Activated effector memory CD4-positive, alpha-beta T cell treated with anti-CD3 and anti-CD28 coated beads, Interleukin-2, amount 50 U/mL, for 16 hours (primary cell): ENCODE results near the gene RASGEF1C.
A peak's percentile ranks its signal among the peaks of the same experiment; 100 is the strongest.

Source experiments
- DNase-seq: peaks from one replicate; pipeline ENCODE4 v3.0.0-alpha.2; 2020

The RASGEF1C gene

GRCh38 chr5:180080486-180081280, 128.3 kb downstream of the RASGEF1C start:
- peak; percentile 74 for DNase-seq

DNA sequence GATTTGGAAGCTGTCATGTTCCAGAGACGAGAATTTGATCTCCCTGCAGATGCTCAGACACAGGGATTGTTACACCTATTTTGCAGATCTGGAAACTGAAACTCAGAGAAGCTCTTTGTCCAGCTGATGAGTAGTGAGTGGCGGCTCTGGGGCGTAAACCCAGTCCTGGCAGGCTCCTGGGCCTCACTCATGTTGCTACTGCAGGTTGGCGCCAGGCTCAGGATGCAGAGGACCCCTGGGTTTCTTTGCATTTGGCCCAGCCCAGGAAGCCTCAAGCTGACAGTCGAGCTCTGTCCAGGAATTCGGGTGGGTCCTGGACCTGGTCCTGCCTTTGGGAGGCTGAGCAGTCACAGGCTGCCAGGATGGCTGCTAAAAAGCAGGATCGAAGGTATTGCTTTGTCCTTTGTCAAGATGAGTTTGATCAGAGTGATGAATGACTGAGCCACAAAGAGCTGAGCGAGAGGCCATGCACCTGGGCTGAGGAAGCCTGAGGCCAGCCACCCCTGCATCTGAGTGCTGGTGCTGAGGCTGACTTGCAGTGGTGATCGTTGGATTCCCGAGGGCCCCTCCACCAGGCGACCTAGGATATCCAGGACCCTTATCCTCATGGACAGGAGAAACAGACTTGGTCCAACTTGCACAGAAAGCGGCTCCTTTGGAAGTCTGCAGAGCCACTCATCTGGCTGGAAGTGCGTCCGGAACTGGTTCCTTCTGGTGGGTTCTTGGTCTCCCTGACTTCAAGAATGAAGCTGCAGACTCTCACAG, 129.1 kb downstream of the RASGEF1C start:
- DNase-seq, result no peak

- DNase-seq, result no peak
Observed at GRCh38 chr5:180078348-180078747, 130.7 kb downstream of the RASGEF1C start.

GRCh38 chr5:180077594-180078284, 131.3 kb downstream of the RASGEF1C start:
- no peak for DNase-seq

GRCh38 chr5:180075703-180076102, 133.3 kb downstream of the RASGEF1C start:
- no peak for DNase-seq

GRCh38 chr5:180074462-180074861, 134.5 kb downstream of the RASGEF1C start:
- DNase-seq, result no peak

GRCh38 chr5:180072556-180072955, 136.5 kb downstream of the RASGEF1C start:
- no peak for DNase-seq

- DNase-seq, result no peak
Observed at GRCh38 chr5:180072256-180072548, 136.8 kb downstream of the RASGEF1C start.

DNA sequence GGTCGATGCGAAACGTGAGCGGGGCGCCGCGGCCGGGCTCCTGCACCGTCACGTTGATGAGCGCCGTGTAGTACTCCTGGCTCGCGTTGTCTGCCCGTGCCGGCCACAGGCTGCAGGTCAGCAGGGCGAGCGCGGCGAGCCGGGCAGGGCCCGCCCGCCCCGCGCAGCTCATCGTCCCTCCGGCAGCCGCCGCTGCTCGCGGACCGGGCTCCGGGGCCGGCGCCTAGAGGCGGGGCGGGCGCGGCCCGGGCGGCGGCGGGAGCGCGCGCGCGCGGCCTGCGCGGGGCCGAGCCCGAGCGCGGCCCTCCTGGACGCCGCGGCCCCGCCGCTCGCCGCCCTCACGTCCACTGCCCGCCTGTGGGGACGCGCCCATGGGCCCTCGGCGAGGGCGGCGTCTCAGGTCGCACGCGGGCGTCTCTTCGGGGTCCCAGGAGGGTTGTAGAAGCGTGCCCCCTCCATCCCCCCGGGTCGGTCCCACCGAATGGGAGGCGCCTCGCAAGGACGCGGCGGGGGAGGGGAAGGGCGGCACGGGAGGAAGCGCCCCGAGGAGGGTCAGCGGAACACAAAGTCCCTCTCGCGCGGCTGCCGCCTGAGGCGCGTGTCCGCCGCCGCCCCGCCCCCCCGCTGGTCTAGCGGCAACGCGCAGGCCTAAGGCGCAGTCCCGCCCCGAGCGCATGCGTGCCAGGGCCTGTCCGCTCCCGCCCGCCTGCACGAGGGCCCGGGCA, 137.3 kb downstream of the RASGEF1C start, which contains the start of gene RNF130:
Gene RNF130 (minus strand): TSS at position 229 of the 725 bp plus-strand sequence. CDS start 57 bp downstream, at position 172.
- DNase-seq, result peak; percentile 94

DNA sequence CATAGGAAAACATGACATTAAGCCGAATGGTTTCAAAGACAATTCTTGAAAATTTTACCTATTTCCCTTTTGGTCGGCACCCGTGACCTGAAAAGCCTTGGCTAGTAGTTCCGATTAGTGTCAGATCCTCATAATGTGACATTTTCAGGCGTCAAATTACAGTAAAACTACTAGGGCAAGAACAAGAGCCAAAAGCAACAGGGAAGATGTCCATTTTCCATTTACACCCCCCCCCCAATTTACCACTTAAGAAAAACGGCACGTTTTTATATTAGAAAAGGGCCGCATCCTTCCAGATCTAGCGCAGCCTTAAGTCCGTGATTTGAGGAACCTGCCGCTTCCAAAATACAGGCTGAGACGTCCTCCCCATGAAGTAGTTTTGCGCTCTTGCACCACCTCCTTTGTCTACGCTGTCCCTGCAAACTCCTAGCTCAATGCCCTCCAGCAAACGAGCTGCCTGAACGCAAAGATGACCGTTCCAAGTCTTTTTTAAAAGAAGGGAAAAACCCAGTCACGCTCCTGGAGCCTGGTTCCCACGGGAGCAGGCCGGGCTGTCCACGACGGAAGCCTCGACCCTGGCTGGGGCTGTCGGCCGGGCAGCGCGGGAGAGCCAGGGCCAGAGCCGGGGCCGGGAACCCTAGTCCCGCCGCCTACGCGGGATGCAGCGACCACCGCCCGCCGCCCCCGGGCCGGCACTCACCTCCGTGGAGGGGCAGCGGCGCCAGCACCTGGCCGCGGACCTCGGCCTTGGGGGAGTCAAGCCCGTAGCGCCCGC, 138.1 kb downstream of the RASGEF1C start:
- DNase-seq, result no peak

DNA sequence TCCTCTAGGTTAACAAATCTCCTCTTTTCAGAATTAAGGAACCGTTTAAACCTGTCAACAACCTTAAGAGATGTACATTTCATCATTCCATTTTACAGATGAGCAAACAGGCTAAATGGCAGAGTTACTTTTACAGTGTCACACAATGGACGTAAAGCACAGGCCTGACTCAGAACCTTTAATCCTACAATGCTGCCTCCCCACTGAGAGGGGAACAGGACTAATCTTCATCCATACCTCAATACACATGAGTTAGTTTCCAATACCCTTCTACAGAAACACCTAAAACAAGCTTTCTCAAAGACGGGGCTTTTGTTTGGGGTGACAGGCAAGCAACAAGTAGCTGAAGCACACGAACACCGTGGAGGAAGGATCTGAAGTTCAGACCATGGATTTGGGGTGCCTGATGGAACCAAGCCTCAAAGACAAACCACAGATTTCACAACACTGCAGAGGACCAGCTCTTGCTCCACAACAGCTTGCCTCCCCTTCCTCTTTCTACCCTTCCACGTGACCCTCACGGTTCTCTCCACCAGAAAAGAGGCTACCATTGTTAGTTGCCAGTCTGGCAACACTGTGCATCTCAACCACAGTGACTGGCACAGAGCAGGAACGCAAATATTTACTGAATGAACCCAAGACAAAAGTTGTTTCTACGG, 139.3 kb downstream of the RASGEF1C start:
- DNase-seq, result no peak

DNA sequence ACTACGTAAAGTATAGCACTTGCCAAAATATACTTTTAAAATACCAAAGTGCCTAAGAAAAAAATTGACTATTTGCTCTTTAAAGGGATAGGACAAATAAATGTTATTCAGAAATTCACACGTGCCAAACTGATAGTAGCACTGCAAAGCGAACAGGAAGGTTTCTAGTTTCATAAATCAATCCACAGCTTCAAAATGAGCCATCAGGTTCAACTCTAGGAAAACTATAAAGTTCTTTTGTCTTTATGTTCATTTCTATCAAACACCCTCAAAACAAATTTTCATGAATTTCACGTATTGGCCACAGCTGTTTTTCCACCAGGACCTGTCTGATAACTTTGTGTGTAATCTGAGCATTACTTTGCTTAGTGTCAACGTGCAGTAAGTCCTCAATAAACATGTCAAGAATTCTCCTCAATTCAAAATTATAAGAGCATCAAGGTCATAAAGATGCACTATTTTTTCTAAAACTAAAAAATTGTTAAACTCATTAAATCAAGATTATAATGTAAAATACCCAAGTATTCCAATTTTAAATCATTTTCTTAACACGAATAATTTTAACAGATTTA, 140.4 kb downstream of the RASGEF1C start:
- DNase-seq, result no peak

- DNase-seq, result no peak
Observed at GRCh38 chr5:180067986-180068385, 141.0 kb downstream of the RASGEF1C start.

DNA sequence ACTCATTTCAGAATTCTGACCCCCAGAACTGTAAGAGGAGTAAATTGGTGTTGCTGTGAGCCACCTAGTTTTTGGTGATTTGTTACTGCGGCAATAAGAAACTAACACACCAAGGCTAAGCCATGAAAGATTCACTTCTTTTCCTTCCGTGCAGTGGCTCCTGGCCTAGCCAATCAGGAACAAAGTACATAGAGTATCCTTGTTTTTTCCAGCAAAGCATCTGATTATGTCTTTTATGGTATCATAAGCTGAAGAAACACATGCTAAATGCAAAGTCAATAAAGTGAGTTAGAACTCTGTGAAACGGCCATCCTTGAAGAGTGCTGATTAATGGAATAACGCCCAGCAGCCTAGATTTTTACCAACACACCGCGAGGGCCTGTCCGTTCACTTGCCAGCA, 148.8 kb downstream of the RASGEF1C start:
- DNase-seq, result no peak

GRCh38 chr5:180059326-180059725, 149.7 kb downstream of the RASGEF1C start:
- no peak for DNase-seq

GRCh38 chr5:180056153-180056552, 152.9 kb downstream of the RASGEF1C start:
- no peak for DNase-seq

- no peak for DNase-seq
Observed at GRCh38 chr5:180054226-180054625, 154.8 kb downstream of the RASGEF1C start.

- no peak for DNase-seq
Observed at GRCh38 chr5:180053061-180053602, 155.9 kb downstream of the RASGEF1C start.

DNA sequence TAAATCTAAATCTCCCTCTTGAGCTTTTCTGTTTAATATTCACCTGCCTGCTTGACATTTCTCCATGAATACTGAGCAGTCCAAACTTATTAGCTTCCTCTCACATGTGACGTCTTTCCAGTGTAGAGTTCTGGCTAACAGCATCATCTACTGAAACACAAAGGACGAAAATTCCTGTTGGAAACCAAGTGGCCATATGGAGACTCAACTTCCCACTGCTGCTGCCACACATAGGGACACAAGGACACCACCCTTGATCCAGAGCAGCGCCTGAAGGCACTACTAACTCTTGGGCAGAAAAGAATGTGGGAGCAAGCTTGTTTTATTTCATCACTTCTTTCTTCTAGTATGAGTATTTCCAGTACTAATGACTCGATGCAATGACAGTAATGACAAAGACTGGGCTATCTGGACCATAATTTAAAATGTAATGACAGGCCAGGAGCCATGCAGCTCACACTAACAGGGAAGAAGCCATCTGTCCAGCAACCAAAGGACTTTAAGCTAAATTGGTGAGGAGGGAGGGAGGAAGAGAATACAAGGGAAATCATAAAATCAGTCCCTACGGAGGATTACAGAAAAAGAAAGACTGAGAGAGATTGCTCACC, 156.7 kb downstream of the RASGEF1C start:
- DNase-seq, result no peak
